Fibroblast of skin of scalp (primary cell): ENCODE results near the gene ABCC12.

ENCODE experiments used
- DNase-seq: peaks from one replicate; pipeline ENCODE4 v3.0.0-alpha.2; 2013

The ABCC12 gene

DNA sequence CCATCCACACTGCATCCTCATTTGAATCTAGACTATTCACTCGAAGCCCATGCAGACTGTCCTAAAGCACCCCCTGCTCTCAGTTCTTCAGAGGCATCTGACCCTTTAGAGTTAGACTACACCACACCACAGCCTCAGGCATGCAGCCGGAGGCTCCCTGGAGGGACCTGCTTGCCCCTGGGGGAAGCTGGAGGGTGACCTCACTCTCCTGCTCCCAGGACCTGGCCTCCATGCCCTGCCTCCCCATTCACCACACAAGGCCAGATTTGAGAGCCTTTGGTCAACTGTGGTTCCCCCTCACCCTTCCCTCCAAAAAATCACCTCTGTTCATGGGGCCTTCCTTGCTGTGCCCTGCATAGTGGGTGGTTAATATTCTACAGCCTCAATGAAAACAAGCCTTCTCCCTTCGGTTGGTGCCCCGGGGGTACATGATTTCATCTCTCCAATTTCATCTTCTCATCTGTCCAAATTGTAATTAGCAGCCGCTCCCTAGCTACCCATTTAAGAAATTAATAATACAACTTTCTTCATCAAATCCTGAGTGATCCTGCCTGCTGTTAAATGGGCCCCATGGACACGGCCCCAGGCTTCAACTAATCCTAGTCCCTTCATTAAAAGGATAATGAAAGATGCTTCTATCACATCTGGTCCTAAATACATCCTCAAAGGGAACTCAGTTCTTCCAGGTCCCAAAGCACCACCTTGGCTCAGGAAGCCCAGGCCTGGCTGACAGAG, 24.4 kb downstream of the ABCC12 start:
- DNase-seq: no peak

GRCh38 chr16:48129926-48130325, 25.9 kb downstream of the ABCC12 start:
- no peak for DNase-seq

- no peak for DNase-seq
Measured at GRCh38 chr16:48128769-48129168, 27.0 kb downstream of the ABCC12 start.

DNA sequence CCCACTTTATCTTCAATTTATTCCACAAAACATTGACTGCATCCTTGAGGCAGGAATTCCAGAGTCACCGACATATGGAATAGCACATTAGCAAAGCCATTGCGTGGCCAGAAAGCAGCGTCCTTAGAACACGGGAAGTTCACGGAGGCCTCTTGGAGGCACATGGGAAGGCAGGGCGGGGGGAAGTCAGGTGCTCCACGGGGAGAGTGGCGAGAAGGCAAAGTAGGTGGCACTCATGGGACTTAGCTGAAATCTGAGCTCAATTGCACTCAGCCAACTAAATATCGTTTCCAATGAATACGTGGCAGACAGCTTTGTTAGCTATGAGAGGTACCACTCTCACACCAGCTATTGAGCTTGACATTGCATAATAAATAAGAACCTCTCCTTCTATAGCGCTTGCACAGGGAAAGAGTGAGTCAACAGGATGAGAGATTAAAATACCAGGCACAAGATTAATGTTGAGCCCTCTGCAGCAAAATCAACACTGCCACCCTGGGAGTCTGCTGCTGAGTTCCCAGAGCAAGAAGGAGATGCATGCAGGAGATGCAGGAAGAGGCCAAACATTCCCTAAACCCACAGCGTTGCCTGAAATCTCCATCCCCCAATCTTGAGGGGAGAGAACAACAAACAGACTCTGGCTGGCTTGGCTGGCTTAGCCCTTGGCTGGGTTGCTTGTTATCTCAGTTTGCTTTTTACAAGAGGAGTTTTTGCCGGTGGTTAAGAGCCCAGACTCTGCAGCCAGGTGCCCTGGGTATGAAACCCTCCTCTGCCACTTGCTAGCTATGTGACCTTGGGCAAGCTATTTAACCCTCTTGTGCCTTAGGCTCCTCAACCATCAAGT, 28.8 kb downstream of the ABCC12 start:
- DNase-seq: peak; percentile 100

- DNase-seq: peak; percentile 29
Measured at GRCh38 chr16:48125888-48126287, 29.9 kb downstream of the ABCC12 start.

GRCh38 chr16:48124266-48124665, 31.5 kb downstream of the ABCC12 start:
- no peak for DNase-seq

DNA sequence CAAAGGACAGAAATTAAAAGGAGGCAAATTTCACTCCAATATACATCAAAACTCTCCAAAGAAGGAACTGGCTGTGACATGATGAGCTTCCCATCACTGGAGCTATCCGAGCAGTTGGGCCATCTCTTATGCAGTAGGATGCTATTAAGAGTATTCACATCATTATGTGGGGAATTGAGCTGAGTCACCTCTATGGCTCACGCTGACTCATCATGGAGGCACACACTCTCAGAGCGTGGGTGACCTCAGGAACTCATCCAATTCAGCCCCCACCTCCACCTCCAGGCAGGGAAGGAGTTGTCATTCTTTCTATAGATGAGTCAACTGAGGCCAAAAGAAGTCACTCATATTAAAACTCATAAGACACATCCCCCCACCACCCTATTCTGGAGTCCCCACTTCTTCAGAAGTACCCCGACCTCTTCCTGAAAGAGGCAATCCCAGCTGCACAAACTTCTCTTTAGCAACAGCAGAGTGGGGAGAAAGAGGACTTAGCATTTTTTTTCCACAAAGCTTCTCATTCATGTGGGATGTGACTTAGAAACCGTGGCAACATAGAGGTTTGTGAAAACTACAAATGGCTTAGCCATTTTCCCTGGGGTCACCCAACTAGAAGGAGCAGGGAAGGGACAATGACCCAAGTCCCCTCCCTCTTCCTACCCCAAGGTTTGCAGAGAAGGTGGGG, 32.5 kb downstream of the ABCC12 start:
- peak; percentile 99 for DNase-seq

GRCh38 chr16:48121276-48121675, 34.5 kb downstream of the ABCC12 start:
- DNase-seq: no peak

GRCh38 chr16:48118841-48119240, 37.0 kb downstream of the ABCC12 start:
- no peak for DNase-seq

- DNase-seq: peak; percentile 74
Measured at GRCh38 chr16:48117217-48118105, 38.3 kb downstream of the ABCC12 start.

DNA sequence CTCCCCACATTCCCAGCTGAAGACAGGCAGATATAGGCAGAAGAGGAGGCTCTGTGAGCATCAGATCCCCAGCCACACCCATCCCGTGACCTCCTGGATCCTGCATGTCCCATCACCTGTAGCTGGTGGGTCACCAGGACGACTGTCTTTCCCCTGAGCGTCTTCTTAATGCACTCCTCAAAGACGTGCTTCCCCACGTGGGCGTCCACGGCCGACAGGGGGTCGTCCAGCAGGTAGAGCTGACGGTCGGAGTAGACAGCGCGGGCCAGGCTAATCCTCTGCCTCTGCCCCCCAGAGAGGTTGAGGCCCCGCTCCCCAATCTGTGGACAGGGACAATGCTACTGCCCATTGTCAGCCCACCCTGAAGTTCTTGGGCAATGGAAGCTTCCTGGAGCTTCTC, 40.5 kb downstream of the ABCC12 start:
- no peak for DNase-seq

DNA sequence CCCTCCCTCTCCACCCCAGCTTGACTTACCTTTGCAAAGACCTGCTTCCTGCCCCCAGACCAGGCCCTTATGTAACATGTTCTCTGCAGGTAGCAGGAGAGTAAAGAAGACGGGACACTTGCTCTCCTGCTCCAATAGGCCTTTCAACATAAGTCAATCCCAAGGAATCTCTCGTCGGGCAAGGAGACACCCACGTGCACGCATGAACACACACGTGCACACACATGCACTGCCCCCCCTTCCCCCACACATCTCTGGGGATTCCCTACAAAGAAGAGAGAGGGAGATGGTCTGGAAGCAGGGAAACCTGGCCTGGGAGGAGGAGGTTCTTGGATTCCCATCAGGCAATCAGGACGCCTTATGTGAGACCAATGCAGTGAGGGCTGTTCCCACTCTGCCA, 41.4 kb downstream of the ABCC12 start:
- no peak for DNase-seq

- DNase-seq: no peak
Measured at GRCh38 chr16:48113471-48113870, 42.3 kb downstream of the ABCC12 start.

GRCh38 chr16:48113001-48113400, 42.8 kb downstream of the ABCC12 start:
- no peak for DNase-seq

DNA sequence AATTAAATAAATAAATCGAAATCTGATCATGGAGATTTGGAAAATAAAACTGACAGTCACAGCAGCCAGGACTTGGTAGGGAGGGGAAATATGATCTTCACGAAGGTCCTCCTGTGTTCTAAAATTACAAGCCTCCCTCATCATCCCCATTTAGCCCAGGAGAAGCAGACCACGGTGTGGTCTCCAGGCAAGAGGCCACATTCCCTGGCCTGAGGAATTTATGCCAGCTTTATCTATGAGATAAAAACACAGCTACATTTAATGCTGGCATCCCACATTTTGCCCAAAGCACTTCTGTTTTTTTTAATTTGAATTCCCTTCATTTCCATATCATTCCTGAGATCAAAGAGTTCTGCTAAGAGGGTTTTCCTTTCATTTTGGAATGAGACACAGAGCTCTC, 43.2 kb downstream of the ABCC12 start:
- no peak for DNase-seq

- DNase-seq: no peak
Measured at GRCh38 chr16:48110982-48111381, 44.8 kb downstream of the ABCC12 start.

DNA sequence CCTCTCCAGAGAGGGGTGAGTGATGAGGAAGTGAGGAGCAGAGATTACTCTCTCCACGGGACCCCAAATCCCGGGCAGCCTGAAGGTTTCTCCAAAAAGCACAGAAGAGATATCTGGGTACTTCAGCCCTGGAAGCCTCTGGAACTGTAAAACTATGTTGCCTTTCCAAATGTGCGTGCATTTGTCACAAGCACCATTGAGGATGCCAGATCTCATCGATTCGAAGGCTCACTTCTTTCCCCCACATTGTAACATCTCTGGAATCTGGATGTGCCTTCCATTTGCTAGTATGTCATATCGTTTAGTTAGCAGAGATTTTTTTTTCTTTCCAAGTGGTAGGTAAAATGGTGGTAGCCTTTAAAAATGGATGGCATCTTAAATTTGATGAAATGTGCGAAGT, 45.8 kb downstream of the ABCC12 start:
- no peak for DNase-seq

DNA sequence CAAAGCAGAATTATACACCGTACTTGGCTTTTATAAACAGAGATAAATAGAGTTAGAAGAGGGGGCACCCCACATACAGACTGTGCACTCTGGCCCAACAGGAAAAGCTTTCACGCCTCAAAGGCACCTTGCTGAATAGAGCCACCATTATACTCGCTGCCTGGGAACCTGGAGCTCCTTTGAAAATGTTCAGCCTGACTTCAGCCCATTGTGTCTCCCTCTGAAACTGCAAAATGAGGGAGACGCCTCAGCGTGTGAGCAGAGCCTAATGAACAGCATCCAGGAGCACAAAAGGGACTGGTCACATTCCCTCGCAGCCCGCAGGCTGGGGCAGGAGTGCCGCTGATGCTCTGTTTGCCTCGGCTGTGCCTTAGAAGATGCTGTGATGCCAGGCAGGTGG, 46.3 kb downstream of the ABCC12 start:
- no peak for DNase-seq

GRCh38 chr16:48106446-48106845, 49.3 kb downstream of the ABCC12 start:
- no peak for DNase-seq
